ENCODE measurements around the gene COG2.

The COG2 gene

DNA sequence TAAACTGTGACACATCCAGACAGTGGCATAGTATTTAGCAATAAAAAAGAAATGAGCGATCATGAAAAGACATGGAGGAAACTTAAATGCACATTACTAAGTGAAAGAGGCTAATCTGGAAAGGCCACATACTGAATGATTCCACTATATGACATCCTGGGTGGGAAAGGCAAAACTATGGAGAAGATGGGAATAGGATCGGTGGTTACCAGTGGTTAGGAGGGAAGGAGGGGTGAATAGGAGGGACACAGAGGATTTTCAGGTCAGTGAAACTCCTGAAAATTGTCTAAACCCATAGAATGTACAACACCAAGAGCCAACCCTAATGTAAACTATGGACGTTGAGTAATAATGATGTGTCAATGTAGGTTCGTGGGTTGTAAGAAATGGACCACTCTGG lies 57.9 kb downstream of the COG2 start:
- no peak for DNase-seq (ENCODE audit: low read depth in 1 of 2, low spot score in 1 of 2)

DNA sequence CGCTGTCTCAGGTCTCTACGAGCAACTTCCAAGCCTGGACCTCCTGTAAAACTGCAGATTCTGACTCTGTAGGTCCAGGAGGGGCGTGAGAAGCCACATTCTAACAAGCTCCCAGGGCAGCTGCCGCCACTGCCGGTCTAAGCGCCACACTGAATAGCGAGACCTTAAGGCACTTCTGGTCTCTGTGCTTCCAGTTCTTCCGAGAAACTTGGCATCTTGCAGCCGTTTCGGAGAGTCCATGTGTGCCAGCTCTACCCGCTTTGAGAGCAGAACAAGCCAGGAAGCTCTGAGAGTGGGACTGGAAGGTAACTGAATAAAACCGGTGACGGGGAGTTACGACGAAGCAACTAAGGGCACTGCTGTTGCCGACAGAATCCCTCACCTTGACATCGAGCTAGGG lies 59.2 kb downstream of the COG2 start:
- DNase-seq (ENCODE audit: low read depth in 1 of 2, low spot score in 1 of 2): no peak

DNA sequence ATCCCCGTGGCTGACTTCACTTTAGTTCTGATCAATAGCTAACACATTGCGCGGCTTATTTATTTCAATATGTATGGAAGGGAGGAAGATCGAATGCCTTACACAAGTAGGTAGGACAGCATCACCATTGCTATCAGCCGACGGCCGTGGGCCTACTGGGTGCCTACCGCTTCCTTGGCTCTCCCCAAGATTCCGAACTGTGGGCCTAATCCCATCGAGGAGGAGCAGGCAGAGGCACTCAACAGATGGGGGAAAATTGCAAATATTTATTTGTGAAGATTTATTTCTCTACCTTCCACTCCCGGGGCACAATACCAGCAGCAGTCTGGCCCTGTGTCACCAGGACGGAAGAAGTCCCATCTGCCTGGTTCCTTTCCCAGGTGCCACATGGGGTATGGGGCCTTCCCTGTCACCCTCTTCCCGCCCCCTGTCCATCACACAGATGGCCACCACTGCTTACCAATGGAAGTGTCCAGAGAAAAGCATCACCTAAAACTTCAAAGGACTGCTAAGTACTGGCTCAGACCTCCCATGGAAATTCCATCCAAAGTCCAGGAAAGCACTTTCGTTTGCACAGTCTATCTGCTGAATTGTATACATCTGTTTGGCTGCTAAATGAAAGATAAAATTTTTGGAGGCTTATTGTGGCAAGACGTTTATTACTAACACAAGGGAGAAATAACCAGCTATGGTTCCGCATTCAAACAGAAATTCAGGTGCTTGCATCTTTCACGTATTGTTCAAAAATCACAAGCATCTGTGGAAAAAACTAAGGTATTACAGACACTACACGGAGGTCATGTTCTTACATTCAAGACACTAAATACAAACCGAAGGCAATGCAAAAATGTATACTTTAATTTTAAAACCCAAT lies 59.9 kb downstream of the COG2 start:
- no peak for DNase-seq (ENCODE audit: low read depth in 1 of 2, low spot score in 1 of 2)

DNA sequence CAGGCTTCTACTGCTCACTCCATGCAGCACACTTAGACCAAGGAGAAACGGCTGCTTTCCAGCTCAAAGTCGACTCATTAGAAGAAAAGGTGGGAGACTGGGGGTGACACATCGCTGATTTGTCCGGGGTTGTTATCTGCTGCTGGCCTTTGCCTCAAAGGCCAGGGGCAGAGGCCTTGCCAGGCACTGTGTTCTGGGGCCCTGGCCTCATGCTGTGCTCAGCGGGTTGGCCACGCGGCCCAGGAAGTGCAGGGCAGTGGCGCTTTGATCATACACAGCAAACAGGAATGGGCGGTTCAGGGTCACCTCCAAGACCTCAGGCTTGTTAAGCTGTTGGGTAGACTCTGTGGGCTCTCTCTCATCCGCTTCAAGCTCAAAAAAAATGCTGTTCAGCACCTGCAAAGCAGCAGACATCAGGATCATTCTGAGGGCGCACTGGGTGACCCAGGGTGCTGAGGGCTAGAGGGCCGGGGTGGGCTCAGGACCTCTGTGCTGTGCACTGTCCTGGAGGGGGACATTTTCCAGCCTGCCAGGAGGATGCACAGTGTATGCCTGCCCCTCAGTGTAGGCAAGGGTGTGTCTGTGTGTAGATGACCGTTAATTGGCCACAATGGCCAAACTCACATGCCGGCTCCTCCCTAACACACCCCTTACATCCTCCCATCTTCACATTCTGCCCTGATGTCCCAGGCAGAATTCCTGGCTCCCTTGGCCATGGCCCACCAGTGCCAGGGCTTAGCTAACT lies 60.8 kb downstream of the COG2 start:
- DNase-seq (ENCODE audit: low read depth in 1 of 2, low spot score in 1 of 2): no peak

DNA sequence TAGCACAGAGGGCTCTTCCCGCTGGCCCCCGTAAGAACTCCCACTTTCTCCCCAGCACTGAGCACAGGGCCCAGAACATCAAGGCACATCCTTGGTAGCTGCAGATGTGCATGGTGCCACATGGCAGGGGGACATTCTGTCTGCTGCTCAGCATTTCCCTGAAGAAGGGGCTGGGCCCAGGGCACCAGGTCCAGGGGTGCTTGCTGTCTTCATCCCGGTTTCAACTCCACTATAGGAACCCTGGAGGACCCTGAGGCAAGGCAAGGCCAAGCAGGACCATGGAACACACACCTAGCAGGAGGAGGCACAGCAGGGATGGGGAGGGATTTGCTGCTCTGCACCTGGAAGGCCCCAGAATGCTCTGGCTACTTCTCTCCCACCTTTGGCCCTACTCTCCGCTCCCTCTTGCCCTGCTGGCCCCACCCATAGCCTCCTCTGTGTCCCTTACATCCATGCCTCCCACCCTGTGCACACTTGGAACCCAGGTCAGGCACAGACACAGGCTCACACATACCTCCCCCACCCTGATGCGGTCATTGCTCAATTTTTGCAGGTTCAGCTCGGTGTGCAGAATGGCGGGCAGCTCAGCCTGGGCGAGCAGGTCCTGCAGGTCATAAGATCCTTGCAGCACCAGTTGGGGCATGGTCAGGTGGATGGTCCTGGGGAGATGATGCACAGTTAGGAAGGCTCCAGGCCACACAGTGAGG lies 61.6 kb downstream of the COG2 start:
- no peak for DNase-seq (ENCODE audit: low read depth in 1 of 2, low spot score in 1 of 2)

DNA sequence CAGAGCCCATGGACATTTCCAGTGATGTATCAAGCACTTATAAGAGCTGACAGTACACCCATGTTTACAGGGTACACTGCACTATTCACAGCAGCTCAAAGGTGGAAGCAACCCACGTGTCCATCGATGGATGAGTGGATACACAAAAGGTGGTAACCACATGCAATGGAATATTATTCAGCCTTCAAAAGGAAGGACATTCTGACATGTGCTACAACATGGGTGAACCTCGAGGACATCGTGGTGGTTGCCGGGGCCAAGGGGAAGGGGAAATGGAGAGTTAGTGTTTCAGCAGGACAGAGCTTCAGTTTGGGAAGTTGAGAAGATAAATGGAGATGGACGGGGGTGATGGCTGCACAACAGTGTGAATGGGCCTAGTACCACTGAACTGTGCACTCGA lies 62.5 kb downstream of the COG2 start:
- no peak for DNase-seq (ENCODE audit: low read depth in 1 of 2, low spot score in 1 of 2)

DNA sequence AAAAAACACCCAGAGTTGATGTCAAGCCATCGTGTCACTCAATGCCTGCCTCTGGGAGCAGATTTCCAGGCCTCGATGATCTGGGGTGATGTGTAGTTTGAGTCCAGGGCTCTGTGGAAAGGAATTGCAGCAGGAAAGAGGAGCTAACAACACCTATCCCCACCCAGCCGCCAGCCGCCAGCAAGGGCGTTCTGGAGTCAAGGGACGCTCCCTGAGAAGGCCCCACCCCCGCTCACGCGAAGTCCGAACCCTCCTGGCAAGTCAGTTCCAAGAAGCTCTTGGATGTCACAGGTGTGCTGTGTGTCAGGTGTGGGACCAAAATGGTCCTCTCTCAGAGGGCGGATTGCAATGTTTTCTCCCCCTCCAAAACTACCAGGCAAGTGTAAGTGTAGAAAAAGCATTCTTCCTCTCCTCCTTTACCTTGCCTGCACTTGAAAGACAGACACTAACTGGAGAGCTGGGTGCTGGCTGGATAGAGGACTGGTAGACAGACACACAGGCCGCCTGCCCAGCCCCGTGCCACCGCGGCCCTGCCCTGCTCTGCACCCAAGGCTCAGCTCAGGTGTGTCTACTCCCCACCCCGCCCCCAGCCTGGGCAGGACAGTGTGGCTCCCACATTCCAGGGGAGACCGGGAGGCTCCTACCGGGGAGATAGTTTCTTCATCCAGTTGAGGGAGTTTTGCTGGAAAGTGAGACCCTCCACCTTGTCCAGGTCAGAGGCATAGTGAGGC lies 63.2 kb downstream of the COG2 start:
- no peak for DNase-seq (ENCODE audit: low read depth in 1 of 2, low spot score in 1 of 2)

DNA sequence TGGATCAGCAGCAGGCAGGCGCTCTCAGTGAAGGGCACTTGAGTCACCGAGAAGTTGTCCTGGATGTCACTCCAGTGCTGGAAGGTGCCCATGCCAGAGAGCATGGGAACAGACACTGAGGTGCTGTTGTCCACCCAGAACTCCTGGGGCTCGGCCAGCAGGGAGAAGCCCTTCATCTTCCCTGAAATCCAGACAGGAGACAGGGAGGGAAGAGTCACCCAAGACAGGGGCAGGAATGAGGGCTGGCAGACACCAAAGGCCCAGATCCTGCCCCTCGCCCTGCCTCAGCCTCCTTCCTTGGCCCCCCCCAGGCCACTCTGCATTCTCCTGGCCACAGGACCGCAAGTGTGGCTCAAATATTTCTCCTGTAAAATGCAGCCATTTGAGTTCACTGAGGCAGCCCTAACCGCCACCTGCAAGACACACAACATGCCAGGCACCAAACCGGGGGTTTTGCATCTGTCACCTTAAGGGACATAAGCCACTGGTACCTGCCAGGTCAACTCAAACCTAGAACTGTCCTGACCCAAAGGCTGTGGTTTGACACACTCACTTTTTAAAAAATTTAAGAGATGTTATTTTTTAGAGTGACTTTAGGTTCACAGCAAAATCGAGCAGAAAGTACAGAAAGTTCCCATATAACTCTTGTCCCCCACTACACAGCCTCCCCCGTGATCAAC lies 63.9 kb downstream of the COG2 start:
- DNase-seq (ENCODE audit: low read depth in 1 of 2, low spot score in 1 of 2): no peak

DNA sequence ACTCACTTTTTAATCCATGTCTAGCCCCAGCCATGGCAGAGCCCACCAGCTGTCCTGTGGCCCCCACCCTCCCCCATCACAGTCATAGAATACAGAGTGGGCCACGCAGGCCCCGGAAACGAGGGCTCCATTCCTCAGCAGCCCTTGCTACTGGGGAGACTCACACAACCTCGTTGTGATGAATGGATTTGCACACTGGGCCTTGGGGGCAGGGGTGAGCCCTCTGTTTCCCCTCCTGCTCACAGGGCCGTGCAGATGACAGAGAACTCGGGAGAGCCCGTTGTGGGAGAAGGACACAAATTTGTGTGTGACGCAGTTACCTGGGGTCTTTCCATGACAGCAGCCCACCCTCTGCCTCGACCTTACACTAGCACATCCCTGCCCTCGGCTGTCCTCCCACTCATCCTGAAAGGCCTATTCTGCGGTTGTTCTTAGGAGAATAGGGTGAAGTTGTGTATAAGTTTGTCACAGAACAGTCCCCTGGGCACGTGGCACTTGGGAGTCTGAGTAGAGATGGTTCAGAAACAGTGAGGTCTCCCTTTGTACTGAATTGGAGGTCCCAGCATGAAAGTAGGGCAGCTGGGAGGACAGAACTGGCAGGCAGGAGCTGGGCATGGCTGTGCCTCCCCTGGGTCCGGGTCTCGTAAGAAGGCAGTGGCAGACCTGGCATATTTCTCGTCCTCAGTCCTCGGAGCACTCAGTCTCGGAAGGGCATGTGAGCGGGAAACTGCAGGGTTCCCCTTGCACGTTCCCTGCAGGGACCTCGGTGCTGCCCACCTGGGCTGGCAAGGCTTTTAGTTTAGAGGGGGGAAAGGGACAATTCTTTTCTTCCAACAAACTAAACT lies 64.8 kb downstream of the COG2 start:
- DNase-seq (ENCODE audit: low read depth in 1 of 2, low spot score in 1 of 2): no peak

DNA sequence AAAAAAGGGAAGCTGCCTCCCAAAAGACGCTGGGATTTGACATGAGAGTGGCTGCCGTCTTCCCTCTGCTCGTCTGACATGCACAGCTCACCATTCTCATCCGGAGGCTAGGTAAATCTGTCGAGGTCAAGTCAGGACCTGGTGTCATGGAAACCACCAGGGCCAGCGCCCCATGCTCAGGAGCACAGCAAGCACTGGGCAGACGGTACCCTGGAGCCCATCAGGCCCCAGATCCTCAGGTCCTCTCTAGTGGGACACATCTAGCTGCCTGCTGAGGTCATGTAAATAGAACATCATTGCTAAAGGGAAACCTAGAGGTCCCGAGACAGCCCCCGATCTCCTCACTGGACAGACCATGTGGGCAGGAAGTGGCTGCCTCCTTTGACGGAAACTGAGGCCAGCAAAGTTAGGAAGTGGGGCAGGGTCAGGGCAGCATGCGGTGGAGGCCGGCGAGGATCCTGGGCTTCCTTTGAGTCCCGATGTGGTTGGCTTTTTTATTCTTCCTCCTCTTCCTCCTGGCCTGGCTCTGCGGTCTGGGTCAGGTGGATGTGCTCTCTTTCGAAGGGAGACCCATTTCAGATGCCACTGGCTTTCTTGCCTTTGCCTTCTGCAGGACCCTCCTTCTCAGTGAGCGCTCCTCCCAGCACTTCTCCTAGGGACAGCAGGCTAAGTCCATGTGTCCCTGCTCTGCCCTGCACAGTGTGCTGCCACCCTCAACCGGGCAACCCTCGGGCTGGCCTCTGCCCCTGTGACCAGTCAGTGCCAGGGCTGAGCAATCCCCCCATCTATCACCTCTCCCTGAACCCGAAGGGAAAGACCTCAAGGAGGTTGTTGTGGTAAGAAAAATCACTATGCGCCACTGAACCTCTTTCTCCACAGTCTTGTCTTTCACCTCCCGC lies 65.7 kb downstream of the COG2 start:
- no peak for DNase-seq (ENCODE audit: low read depth in 1 of 2, low spot score in 1 of 2)

DNA sequence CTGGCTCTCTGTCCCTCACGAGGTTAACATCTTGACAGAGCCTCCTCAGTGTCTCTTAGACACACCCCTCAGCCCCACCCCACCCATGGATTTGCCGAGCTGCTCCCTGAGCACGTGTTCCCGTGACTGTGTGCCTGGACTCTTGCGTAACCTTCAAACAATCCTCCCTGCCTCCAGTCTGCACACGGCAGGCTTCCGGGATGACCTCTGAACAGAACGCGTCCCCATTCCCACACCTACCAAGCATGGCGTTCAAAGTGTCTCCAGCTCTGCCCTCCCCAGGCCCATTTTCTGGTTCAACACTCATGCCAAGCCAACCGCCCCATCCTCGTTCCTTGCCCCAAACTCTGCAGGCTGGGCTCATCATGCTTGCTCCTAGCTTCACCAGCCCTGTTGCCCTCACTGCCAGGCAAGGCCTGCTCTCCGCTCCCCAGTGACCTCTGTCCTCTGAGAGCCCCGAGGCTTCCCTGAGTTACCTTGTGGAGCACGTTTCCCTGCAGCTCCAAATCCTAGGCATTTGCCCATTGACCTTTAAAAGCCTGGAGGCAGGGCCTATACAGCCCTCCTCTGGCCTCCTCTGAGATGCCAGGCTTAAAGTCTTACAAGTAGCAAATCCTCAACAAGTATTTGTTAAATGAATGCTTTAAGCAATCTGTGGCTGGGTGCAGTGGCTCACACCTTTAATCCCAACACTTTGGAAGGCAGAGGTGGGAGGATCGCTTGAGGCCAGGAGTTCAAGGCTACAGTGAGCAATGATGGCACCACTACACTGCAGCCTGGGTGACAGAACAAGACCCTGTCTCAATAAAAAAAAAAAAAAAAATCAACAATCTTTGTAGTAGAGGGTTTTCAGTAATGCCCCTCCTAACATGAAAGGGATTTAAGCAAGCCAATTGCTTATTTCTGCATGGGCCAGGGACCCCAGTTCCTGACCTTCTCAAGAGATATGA lies 66.6 kb downstream of the COG2 start:
- DNase-seq (ENCODE audit: low read depth in 1 of 2, low spot score in 1 of 2): no peak

DNA sequence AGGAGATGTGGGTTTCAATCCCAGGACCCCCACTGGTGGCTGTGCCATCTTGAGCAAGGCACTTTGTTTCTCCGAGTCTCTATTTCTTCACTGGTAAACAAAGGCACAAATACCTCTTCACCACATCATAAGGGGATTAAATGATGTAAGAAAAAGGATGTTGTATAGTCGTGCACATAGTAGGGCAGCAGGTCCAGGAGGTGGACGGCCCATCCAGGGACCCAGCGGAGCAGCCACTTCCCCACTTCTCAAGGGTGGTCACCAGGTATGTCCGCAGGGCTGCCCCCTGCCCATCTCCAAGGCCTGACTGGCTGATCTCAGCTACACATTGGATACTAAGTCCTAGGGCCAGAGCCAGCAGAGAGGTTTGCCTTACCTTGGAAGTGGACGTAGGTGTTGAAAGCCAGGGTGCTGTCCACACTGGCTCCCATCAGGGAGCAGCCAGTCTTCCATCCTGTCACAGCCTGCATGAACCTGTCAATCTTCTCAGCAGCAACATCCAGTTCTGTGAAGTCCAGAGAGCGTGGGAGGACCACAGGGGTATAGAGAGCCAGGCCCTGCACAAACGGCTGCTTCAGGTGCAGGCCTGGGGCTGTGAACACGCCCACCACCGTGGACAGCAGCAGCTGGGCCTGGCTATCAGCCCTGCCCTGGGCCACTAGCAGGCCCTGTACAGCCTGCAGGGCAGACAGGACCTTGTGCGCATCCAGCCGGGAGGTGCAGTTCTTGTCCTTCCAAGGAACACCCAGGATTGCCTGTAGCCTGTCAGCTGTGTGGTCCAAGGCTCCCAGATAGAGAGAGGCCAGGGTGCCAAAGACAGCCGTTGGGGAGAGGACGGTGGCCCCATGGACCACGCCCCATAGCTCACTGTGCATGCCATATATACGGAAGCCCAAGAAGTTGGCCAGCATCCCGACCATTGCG lies 67.6 kb downstream of the COG2 start:
- DNase-seq (ENCODE audit: low read depth in 1 of 2, low spot score in 1 of 2): no peak

DNA sequence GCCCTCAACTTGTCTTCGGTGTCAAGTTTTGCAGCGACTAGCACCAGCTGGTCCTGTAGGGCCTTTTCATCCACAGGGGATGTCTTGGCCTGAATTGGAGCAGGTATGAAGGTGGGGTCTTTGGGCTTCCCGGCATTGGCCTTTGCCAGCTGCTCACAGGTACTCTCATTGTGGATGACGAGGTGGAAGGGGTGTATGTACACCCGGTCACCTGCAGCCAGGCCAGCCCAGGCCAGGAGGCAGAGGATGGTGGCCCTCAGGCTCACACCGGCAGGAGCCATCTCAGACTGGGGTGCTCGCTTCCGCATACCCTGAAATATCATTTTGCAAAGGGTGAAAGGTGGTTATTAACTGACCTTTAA lies 68.2 kb downstream of the COG2 start:
- no peak for DNase-seq (ENCODE audit: low read depth in 1 of 2, low spot score in 1 of 2)

DNA sequence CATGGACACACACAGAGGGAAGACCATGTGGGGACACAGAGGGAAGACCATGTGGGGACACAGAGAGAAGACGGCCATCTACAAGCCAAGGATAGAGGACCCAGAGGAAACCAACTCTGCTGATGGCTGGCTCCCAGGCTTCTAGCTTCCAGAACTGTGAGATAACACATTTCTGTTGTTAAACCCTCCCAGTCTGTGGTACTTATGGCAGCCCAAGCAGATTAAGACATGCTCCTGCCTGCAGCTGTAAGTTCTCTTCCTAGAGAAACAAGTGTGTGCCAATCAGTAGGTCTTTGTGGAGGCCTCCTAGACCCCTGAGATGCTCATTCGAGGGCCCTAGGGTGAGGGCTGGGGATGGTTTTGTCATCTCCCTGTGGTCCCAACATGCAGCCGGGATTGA lies 69.0 kb downstream of the COG2 start:
- no peak for DNase-seq (ENCODE audit: low read depth in 1 of 2, low spot score in 1 of 2)

DNA sequence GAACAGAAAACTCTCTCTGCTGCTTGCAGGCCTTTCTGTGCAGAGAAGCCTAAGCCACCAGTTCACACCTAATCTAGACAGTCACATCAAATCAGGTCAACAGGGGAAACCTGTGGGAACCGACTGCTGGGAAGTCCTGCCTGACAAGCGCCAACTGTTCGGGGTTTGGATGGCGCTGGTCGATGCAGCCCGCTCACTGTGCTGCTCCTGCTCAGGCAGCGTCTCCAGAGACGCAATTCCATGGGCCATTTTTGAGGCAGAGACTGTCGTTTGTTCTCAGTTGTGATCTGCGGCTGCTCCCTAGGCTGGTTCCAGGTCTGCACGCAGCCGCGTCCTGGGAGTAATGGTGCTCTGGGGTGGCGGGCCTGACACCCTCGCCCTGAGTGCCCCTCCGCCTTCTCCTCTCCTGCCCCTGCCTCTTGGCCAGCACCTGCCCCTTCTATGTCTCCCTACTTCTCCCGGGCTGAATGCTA lies 70.2 kb downstream of the COG2 start:
- DNase-seq (ENCODE audit: low read depth in 1 of 2, low spot score in 1 of 2): no peak

DNA sequence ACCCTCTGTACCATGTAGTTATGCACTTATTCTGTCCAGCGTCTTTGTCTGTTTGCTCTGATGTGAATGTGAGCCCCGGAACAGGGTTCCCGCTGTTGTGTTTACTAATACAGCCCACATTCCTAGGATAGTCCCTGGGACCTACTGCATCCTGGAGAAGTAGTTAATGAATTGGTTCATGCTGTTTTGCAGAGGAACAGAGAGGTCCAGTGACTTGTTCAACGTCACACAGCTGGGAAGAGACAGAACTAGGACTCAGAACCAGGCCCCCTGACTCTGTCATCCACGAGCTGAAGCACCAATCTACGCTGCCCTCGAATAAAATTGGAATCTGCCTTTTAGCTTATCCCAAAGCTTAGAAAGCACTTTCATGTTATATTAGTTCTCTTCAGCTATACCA lies 70.9 kb downstream of the COG2 start:
- DNase-seq (ENCODE audit: low read depth in 1 of 2, low spot score in 1 of 2): no peak

DNA sequence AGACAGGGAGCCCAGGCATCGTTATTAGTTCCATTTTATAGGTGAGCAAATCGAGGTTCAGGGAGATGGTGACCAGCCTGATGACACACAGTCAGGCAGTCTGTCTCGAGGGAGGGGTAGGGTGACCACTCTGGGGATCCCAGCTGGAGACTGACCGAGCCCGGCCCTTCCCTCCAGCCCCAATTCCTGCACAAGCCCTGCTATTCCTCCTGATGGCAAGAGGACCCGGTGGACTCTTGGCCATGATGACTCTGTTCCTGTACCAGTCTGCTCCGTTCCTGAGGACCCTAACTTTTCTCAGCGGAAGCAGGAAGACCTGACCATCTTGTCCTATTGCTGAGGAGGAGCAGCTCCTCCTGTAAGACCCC lies 71.2 kb downstream of the COG2 start:
- no peak for DNase-seq (ENCODE audit: low read depth in 1 of 2, low spot score in 1 of 2)

Data from activated T-helper 1 cell treated with anti-CD3 and anti-CD28 coated beads, Interleukin-2, amount 50 U/mL, for 16 hours (primary cell).